ENCODE measurements around the gene PNPLA2. TPM values are rescaled to one million over a fixed set of nuclear protein-coding genes. Genes with fewer than 3 reads are reported as not detected.
A peak's percentile ranks its signal among the peaks of the same experiment; 100 is the strongest.

Gene PNPLA2
- total RNA-seq, 2 donors from 2014 or later: 61.8 to 115 TPM

DNA sequence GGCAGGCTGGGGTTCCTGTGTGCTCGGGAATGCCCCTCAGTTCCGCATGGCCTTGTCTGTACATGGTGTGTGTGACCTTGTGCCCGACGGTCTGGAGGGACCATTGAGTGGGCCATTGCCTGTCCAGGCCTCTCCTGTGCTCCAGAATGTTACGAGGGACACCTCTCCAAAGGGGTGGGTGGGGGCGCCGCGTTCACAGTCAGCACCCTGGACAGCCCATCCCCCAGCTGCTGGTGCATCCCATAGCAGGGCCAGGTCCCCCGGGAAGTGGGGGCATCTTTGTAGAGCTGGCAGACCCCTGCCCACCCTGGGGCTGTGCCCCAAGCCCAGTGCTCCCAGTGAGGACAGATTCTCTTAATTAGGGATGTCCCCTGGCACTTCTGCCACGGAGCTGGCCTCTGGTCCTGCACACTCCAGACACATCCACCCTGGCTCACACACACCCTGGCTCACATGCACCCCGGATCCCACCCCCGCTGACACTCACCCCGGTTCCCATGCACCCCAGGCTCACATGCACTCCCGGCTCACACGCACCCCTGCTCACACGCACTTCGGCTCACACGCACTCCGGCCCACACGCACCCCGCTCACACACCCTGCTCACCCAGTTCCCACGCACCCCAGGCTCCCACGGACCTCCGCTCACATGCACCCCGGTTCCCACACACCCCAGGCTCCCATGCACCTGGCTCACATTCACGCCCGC lies 39.5 kb downstream of the PNPLA2 start:
- H3K27me3 ChIP-seq (replicated peaks; ENCODE audit: insufficient read depth): no peaks in the 10 kb centered on the region
- no peak overlapping the region for H3K27ac ChIP-seq
- H3K9me3 ChIP-seq: no peaks in the 10 kb centered on the region
- no peak for DNase-seq (ENCODE audit: low spot score)
- H3K4me1 ChIP-seq (replicated peaks): no peaks in the 10 kb centered on the region
- H3K4me3 ChIP-seq: no peak overlapping the region
- H3K36me3 ChIP-seq: no peaks in the 10 kb centered on the region
- no peak for TF ChIP-seq POLR2A (IDR thresholded peaks at IDR 0.05)
- TF ChIP-seq POLR2AphosphoS5 (IDR thresholded peaks at IDR 0.05): no peak
- 80% methylated on average over 26 of the region's 27 CpGs for whole genome bisulfite sequencing
- intact Hi-C loops (cut with DNase I): no loop called here

DNA sequence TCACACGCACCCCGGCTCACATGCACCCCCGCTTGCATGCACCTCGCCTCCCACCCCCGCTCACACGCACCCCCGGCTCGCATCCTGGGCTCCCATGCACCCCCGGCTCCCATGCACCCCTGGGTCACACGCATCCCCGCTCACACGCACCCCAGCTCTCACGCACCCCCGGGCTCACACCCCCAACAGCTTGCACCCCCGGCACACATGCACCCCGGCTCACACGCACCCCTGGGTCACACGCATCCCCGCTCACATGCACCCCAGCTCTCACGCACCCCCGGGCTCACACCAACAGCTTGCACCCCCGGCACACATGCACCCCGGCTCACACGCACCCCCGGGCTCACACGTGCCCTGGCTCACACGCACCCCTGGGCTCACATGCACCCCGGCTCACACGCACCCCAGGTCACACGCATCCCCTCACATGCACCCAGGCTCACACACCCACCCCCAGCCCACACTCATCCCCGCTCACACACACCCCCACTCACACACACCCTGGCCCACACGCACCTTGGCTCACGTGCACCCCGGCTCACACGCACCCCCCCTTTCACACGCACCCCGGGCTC lies 40.1 kb downstream of the PNPLA2 start:
- no peak for DNase-seq (ENCODE audit: low spot score)
- intact Hi-C loops (cut with DNase I): no loop called here
- Histone ChIP-seq H3K27ac (no peak overlapping the region), H3K4me3 (no peak overlapping the region), H3K4me1 (replicated peaks) (no peaks in the 10 kb centered on the region), H3K9me3 (no peaks in the 10 kb centered on the region), H3K27me3 (replicated peaks; ENCODE audit: insufficient read depth) (no peaks in the 10 kb centered on the region), H3K36me3 (no peaks in the 10 kb centered on the region)
- TF ChIP-seq POLR2A (IDR thresholded peaks at IDR 0.05) (no peak), POLR2AphosphoS5 (IDR thresholded peaks at IDR 0.05) (no peak)
- TF ChIP-seq, protein P1, sequence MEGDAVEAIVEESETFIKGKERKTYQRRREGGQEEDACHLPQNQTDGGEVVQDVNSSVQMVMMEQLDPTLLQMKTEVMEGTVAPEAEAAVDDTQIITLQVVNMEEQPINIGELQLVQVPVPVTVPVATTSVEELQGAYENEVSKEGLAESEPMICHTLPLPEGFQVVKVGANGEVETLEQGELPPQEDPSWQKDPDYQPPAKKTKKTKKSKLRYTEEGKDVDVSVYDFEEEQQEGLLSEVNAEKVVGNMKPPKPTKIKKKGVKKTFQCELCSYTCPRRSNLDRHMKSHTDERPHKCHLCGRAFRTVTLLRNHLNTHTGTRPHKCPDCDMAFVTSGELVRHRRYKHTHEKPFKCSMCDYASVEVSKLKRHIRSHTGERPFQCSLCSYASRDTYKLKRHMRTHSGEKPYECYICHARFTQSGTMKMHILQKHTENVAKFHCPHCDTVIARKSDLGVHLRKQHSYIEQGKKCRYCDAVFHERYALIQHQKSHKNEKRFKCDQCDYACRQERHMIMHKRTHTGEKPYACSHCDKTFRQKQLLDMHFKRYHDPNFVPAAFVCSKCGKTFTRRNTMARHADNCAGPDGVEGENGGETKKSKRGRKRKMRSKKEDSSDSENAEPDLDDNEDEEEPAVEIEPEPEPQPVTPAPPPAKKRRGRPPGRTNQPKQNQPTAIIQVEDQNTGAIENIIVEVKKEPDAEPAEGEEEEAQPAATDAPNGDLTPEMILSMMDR (IDR thresholded peaks at IDR 0.05): no peak
- WGBS: 86% methylated on average over 36 of the region's 37 CpGs

DNA sequence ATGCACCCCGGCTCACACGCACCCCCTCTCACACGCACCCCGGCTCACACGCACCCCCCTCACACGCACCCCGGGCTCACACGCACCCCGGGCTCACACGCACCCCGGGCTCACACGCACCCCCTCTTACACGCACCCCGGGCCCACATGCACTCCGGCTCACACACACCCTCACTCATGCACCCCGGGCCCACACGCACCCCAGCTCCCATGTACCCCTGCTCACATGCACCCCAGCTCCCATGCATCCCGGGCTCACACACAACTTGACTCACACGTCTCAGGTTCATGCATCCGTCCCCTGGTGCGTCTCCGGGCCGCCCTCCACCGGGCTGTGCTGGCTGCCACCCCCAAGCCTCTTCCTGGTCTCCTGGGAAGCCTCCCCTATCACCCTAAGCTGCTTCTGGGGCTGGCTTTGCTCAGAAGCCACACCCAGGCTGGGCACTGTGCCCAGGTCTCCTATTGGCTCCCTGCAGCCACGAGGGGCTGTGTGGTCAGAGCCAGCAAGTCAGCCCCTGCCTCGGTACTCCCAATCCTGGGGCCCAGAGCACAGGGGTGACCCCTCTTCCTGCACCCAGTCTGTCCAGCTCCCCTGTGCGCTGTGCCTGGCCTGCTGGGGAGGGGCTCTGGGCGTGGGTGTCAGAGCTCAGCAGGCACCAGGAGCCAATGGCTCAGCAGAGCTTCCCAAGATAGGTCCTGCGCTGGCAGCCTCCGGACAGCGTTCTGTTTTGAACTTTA lies 40.8 kb downstream of the PNPLA2 start:
- intact Hi-C loops (cut with DNase I): no loop called here
- TF ChIP-seq POLR2AphosphoS5 (IDR thresholded peaks at IDR 0.05) (no peak), POLR2A (IDR thresholded peaks at IDR 0.05) (no peak)
- TF ChIP-seq, protein P1 (IDR thresholded peaks at IDR 0.05): no peak
- Histone ChIP-seq H3K4me3 (no peak overlapping the region), H3K27me3 (replicated peaks; ENCODE audit: insufficient read depth) (no peaks in the 10 kb centered on the region), H3K9me3 (no peaks in the 10 kb centered on the region), H3K36me3 (no peaks in the 10 kb centered on the region), H3K4me1 (replicated peaks) (no peaks in the 10 kb centered on the region), H3K27ac (no peak overlapping the region)
- peak; percentile 61 for DNase-seq (ENCODE audit: low spot score)
- WGBS: 37% methylated on average over 23 of the region's 31 CpGs

DNA sequence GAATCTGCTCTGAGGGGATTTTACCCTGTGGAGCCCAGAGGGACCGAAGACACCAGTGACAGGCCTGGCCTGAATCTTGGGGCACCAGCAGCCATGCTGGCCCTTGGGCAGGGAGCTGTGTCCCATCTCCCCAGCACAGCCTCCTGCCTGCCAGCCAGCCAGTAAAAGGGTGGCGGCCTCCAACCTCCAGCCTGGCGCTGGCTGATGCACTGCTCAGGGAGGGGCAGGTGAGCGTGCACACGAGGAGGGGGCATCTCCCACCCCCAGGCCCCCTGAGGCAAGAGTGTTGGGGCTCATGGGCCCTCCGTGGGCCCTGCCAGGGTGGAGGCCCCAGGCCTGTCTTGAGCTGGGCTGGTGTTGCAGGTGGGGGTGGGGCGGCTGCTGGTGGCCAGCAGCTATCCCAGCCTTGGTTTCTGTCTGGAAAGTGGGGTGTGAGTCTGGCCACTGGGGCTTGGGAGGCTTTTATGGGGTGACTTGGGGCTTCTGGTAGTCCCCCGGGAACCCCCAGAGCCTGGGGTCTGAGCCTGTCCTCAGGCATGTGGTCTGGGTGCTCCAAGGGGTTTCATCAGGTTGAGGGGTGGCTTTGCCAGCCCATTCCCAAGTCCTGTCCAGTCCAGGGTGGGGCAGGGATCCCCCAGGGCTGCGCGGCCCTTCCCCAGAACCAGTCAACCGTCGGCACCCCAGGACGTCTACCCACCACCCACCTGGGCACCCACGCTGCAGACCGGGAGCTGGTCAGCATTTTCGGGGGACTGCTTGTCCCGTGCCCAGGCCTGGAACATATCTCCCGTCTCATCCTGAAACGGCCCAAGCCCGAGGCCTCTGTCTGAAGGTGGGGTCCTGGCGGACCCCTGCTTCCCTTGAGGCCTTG lies 41.8 kb downstream of the PNPLA2 start:
- H3K27ac ChIP-seq: no peak overlapping the region
- no peaks in the 10 kb centered on the region for H3K4me1 ChIP-seq (replicated peaks)
- H3K27me3 ChIP-seq (replicated peaks; ENCODE audit: insufficient read depth): no peaks in the 10 kb centered on the region
- 80% methylated on average over 21 of the region's 21 CpGs for WGBS
- no peaks in the 10 kb centered on the region for H3K36me3 ChIP-seq
- no peaks in the 10 kb centered on the region for H3K9me3 ChIP-seq
- TF ChIP-seq POLR2A (IDR thresholded peaks at IDR 0.05) (no peak), POLR2AphosphoS5 (IDR thresholded peaks at IDR 0.05) (no peak)
- TF ChIP-seq, protein P1 (IDR thresholded peaks at IDR 0.05): no peak
- no peak overlapping the region for H3K4me3 ChIP-seq
- DNase-seq (ENCODE audit: low spot score): no peak
- intact Hi-C loops (cut with DNase I): no loop called here

DNA sequence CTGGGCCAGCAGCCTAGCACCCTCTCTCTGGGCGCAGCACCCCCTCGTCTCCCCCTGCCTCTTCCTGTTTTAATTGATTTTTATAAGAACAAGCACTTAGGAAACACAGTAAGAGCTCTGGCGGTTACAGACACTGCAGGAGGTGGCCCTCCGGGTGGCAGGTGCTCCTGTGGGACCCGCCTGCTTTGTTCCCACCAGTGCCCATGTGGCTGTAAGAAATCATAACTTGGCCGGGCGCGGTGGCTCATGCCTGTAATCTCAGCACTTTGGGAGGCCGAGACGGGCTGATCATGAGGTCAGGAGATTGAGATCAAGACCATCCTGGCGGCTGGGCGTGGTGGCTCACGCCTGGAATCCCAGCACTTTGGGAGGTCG lies 42.4 kb downstream of the PNPLA2 start:
- TF ChIP-seq POLR2A (IDR thresholded peaks at IDR 0.05) (no peak), POLR2AphosphoS5 (IDR thresholded peaks at IDR 0.05) (no peak)
- TF ChIP-seq, protein P1 (IDR thresholded peaks at IDR 0.05): no peak
- no peaks in the 10 kb centered on the region for H3K9me3 ChIP-seq
- DNase-seq (ENCODE audit: low spot score): no peak
- H3K27ac ChIP-seq: no peak overlapping the region
- H3K4me1 ChIP-seq (replicated peaks): no peaks in the 10 kb centered on the region
- 96% methylated on average over 13 of the region's 14 CpGs for WGBS
- H3K36me3 ChIP-seq: no peaks in the 10 kb centered on the region
- H3K4me3 ChIP-seq: no peak overlapping the region
- H3K27me3 ChIP-seq (replicated peaks; ENCODE audit: insufficient read depth): no peaks in the 10 kb centered on the region
- intact Hi-C loops (cut with DNase I): no loop called here
